Measurements from ENCODE around the gene PKP4.

Gene PKP4

DNA sequence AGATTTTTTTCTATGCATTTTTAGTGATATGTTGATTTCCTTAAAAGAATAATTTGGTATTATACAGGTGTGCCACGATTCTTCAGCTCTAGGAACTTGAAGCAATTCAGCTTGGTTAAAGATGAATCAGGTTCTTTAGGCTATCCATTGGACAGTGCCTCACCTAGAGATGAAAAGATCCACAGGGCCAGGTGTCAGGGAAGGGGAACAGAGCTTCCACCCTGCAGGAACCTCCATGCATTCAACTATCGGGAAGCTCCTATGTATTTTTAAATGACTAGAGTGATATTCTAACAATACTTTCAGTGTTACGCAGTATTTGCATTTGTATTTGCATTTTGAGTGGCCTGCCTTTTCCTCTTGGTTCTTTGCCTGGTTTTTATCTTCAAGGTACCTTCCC is 40.2 kb downstream of the PKP4 start:
- TF ChIP-seq REST (IDR thresholded peaks at IDR 0.05; ENCODE audit: insufficient read depth in 1 of 2, low read depth in 2 of 2, low read length in 2 of 2) (no peak), FOXP2 (optimal IDR thresholded peaks at IDR 0.05; ENCODE audit: borderline replicate concordance, extremely low read depth, extremely low read length, insufficient read depth) (no peak), SIN3A (IDR thresholded peaks at IDR 0.05; ENCODE audit: borderline replicate concordance, insufficient read depth, low read length) (no peak), POLR2AphosphoS5 (IDR thresholded peaks at IDR 0.05; ENCODE audit: low read depth, low read length) (no peak), TAF1 (IDR thresholded peaks at IDR 0.05; ENCODE audit: borderline replicate concordance, insufficient read depth, low read length) (no peak)

DNA sequence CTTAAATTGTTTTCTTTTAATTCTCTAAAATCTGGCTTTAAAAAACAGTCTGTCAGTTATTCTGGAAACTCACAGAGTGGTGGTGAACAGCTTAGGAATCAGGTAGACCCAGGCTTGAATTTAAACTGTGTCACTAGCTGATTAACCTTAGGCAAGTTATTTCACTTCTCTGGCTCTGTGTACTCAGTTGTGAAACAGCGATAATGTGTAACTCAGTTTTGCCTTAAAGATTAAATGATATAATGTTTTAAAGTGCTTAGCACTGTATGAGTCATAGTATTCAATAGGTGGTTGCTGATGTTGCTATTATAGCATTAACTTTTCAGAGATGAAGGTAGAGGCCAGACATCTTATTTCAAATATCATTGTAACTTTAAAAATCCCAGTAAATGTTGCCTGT is 40.7 kb downstream of the PKP4 start:
- TF ChIP-seq SIN3A (IDR thresholded peaks at IDR 0.05; ENCODE audit: borderline replicate concordance, insufficient read depth, low read length): no peak
- TF ChIP-seq REST (IDR thresholded peaks at IDR 0.05; ENCODE audit: insufficient read depth in 1 of 2, low read depth in 2 of 2, low read length in 2 of 2): no peak
- no peak for TF ChIP-seq TAF1 (IDR thresholded peaks at IDR 0.05; ENCODE audit: borderline replicate concordance, insufficient read depth, low read length)

DNA sequence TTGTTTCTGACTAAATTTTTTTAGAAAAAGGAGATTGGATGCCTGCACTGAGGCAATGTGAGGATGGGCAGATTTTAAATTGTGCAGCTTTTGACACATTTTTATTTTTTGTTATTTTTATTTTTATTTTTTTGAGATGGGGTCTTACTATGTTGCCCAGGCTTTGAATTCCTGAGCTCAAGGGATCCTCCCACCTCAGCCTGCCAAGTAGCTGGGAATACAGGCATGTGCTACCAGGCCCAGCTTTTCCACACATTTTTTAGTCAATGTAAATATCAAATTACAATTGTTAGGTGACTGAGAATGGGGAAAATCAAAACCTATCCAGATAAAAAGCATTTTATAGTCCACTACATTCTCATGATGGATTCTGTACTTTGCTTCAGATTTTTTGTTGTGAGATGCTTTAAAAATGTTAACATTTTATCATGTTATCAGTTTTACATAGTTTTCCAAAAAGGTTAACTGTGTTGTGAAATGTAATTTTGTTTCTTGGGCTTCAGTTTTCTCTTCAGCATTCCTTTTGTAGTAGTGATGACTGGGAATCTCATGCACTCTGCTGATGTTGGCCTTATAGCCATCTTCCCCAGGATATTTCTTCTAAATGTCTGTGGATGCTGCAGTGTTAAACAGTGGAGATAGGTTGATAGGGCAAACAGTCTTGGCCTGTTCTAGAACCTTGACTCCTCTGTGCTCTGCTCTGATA is 41.4 kb downstream of the PKP4 start:
- no peak for TF ChIP-seq FOXP2 (optimal IDR thresholded peaks at IDR 0.05; ENCODE audit: borderline replicate concordance, extremely low read depth, extremely low read length, insufficient read depth)
- no peak for TF ChIP-seq POLR2AphosphoS5 (IDR thresholded peaks at IDR 0.05; ENCODE audit: low read depth, low read length)
- no peak for TF ChIP-seq REST (IDR thresholded peaks at IDR 0.05; ENCODE audit: insufficient read depth in 1 of 2, low read depth in 2 of 2, low read length in 2 of 2)
- no peak for TF ChIP-seq SIN3A (IDR thresholded peaks at IDR 0.05; ENCODE audit: borderline replicate concordance, insufficient read depth, low read length)
- TF ChIP-seq TAF1 (IDR thresholded peaks at IDR 0.05; ENCODE audit: borderline replicate concordance, insufficient read depth, low read length): no peak

GRCh38 chr2:158498749-158499136 is 42.0 kb downstream of the PKP4 start:
- TF ChIP-seq SIN3A (IDR thresholded peaks at IDR 0.05; ENCODE audit: borderline replicate concordance, insufficient read depth, low read length) (no peak), POLR2AphosphoS5 (IDR thresholded peaks at IDR 0.05; ENCODE audit: low read depth, low read length) (no peak), REST (IDR thresholded peaks at IDR 0.05; ENCODE audit: insufficient read depth in 1 of 2, low read depth in 2 of 2, low read length in 2 of 2) (no peak), TAF1 (IDR thresholded peaks at IDR 0.05; ENCODE audit: borderline replicate concordance, insufficient read depth, low read length) (no peak), FOXP2 (optimal IDR thresholded peaks at IDR 0.05; ENCODE audit: borderline replicate concordance, extremely low read depth, extremely low read length, insufficient read depth) (no peak)

- TF ChIP-seq SIN3A (IDR thresholded peaks at IDR 0.05; ENCODE audit: borderline replicate concordance, insufficient read depth, low read length) (no peak), FOXP2 (optimal IDR thresholded peaks at IDR 0.05; ENCODE audit: borderline replicate concordance, extremely low read depth, extremely low read length, insufficient read depth) (no peak), TAF1 (IDR thresholded peaks at IDR 0.05; ENCODE audit: borderline replicate concordance, insufficient read depth, low read length) (no peak), POLR2AphosphoS5 (IDR thresholded peaks at IDR 0.05; ENCODE audit: low read depth, low read length) (no peak), REST (IDR thresholded peaks at IDR 0.05; ENCODE audit: insufficient read depth in 1 of 2, low read depth in 2 of 2, low read length in 2 of 2) (no peak)
Measured at GRCh38 chr2:158499383-158499782, 42.6 kb downstream of the PKP4 start.
